NCI-H510A treated with DMSO at 0.1 percent for 48 hours (cell line): ENCODE results near the gene PTPRN.

ENCODE experiments used
- DNase-seq: peaks from one replicate; lab custom pipeline; 2025; lab: John Stamatoyannopoulos, UW

The PTPRN gene

GRCh38 chr2:219308142-219309101, 779 bp downstream of the PTPRN start:
- peak; percentile 68 for DNase-seq

- DNase-seq, result no peak
Measured at GRCh38 chr2:219306047-219306446, 3.2 kb downstream of the PTPRN start.

GRCh38 chr2:219304223-219304622, 5.0 kb downstream of the PTPRN start:
- no peak for DNase-seq

- DNase-seq, result no peak
Measured at GRCh38 chr2:219302412-219302968, 6.7 kb downstream of the PTPRN start.

GRCh38 chr2:219300022-219300421, 9.2 kb downstream of the PTPRN start:
- DNase-seq, result no peak

- no peak for DNase-seq
Measured at GRCh38 chr2:219299372-219299760, 9.8 kb downstream of the PTPRN start.

- peak; percentile 76 for DNase-seq
Measured at GRCh38 chr2:219298759-219299371, 10.3 kb downstream of the PTPRN start.

GRCh38 chr2:219297766-219298456, 11.3 kb downstream of the PTPRN start:
- DNase-seq, result no peak

- no peak for DNase-seq
Measured at GRCh38 chr2:219296631-219297391, 12.4 kb downstream of the PTPRN start.

- no peak for DNase-seq
Measured at GRCh38 chr2:219296142-219296541, 13.1 kb downstream of the PTPRN start.

GRCh38 chr2:219294356-219295351, 14.5 kb downstream of the PTPRN start:
- no peak for DNase-seq

GRCh38 chr2:219293736-219294231, 15.4 kb downstream of the PTPRN start:
- no peak for DNase-seq

GRCh38 chr2:219292616-219293015, 16.6 kb downstream of the PTPRN start:
- DNase-seq, result no peak

- DNase-seq, result no peak
Measured at GRCh38 chr2:219291910-219292490, 17.2 kb downstream of the PTPRN start.

GRCh38 chr2:219291394-219291793, 17.8 kb downstream of the PTPRN start:
- no peak for DNase-seq

- no peak for DNase-seq
Measured at GRCh38 chr2:219290381-219291171, 18.6 kb downstream of the PTPRN start.

- no peak for DNase-seq
Measured at GRCh38 chr2:219289537-219290361, 19.5 kb downstream of the PTPRN start.

- DNase-seq, result no peak
Measured at GRCh38 chr2:219289195-219289536, 20.0 kb downstream of the PTPRN start.
